Stomach (tissue), 9 donors: ENCODE results near the gene GSTA4. TPM values are rescaled to one million over a fixed set of nuclear protein-coding genes. Genes with fewer than 3 reads are reported as not detected.
A peak's percentile ranks its signal among the peaks of the same experiment; 100 is the strongest.

Source experiments
- DNase-seq, 2 donors: peaks; one replicate each; pipeline versions ENCODE4 v3.0.0 to v3.0.0-alpha.2; 2013 to 2019
- H3K27ac ChIP-seq, 5 donors: fragments of 200-600 bp in 4 of 5; sonication (generic) in 4 of 5; one replicate each; pipeline ENCODE4 v1.5.1; 2013 to 2019; ENCODE audit warnings: mild to moderate bottlenecking in 1 of 5, moderate library complexity in 1 of 5
- H3K27me3 ChIP-seq, 3 donors: fragments of 200-600 bp; sonication (generic); one replicate each; pipeline ENCODE4 v1.5.1; 2017 to 2019; ENCODE audit warnings: mixed run types in 1 of 3
- H3K36me3 ChIP-seq, 4 donors: fragments of 200-600 bp; sonication (generic); 1 replicate in 3 of 4; 2 replicates in 1 of 4; pipeline ENCODE4 v1.5.1; 2016 to 2019
- H3K4me1 ChIP-seq, 4 donors: fragments of 200-600 bp; sonication (generic); one replicate each; pipeline ENCODE4 v1.5.1; 2016 to 2019
- H3K4me3 ChIP-seq, 4 donors: fragments of 200-600 bp; sonication (generic) in 3 of 4; one replicate each; pipeline ENCODE4 v1.5.1; 2016 to 2019; ENCODE audit warnings: mild to moderate bottlenecking in 1 of 4
- H3K9me3 ChIP-seq, 4 donors: fragments of 200-600 bp; sonication (generic); one replicate each; pipeline ENCODE4 v1.5.1; 2016 to 2019
- CTCF ChIP-seq, 7 experiments: fragments of 450-650 bp in 4 of 7; fragments of 200-600 bp in 3 of 7; sonication (generic) in 3 of 7; IDR thresholded peaks; one replicate each; pipeline ENCODE4 v1.5.1; 2016 to 2019; ENCODE audit warnings: antibody characterized with exemption in 7 of 7, control low read depth in 2 of 7, mild to moderate bottlenecking in 1 of 7
- EP300 ChIP-seq: sonication (generic); formaldehyde crosslinking; IDR thresholded peaks from one replicate; pipeline ENCODE4 v1.6.1; 2017; ENCODE audit warnings: antibody characterized with exemption
- POLR2A ChIP-seq, 4 donors: fragments of 450-650 bp; IDR thresholded peaks; one replicate each; pipeline ENCODE4 v1.6.1; 2016; ENCODE audit warnings: antibody characterized with exemption in 4 of 4, control low read depth in 2 of 4, mild to moderate bottlenecking in 1 of 4, moderate library complexity in 1 of 4
- POLR2AphosphoS5 ChIP-seq, 3 donors: sonication (generic); formaldehyde crosslinking; IDR thresholded peaks; one replicate each; pipeline ENCODE4 v1.6.1; 2016; ENCODE audit warnings: antibody characterized with exemption in 3 of 3
- WGBS, 5 donors: extraction: QIAGEN DNeasy Blood & Tissue Kit in 3 of 5; methylation state at CpG; one replicate each; pipeline versions ENCODE4 v1.1.5 to v1.1.7; 2013 to 2018; 5-methylcytosine and 5-hydroxymethylcytosine counted together
- intact Hi-C: fragments of 100-400 bp; cut with DNase I; formaldehyde crosslinking; loops from one replicate; pipeline ENCODE4 v1.15.1; 2023; ENCODE audit warnings: low total_unique reads
- polyA plus RNA-seq, 3 donors: library from polyadenylated mRNA; stranded (reverse); fragments of 200-250 nt; gene quantifications; one replicate each; pipeline ENCODE4 v1.2.3, GENCODE V29; 2013
- total RNA-seq, 5 donors: library from RNA; depleted of rRNA; stranded (reverse); fragments of >200 nt; gene quantifications; one replicate each; pipeline versions ENCODE4 v1.1.0 to v1.2.3, GENCODE V29; 2014 to 2016
- donor health status: healthy with polysubstance abuse.
- donor health status: Bipolar disorder and iron deficiency.
- donor health status: healthy.

Gene GSTA4
- total and polyA plus RNA-seq, 8 donors = 5.2 to 105 (median 48.7) TPM

- peaks cover 2 to 61% (median 57%) of the 10 kb centered on the region in 4 donors for H3K36me3 ChIP-seq
- no peak overlapping the region for H3K27ac ChIP-seq
- no peak overlapping the region for H3K4me3 ChIP-seq
- 32 to 78% (median 47%) methylated on average over 1 of the region's 1 CpG for WGBS, 5 donors
- DNase-seq = peak in 1 of 2 donors; percentile 28
- no peaks in the 10 kb centered on the region for H3K4me1 ChIP-seq
- intact Hi-C loops = no loop called here
- no peaks in the 10 kb centered on the region for H3K27me3 ChIP-seq
- TF ChIP-seq CTCF (IDR thresholded peaks at IDR 0.05) (no peak), POLR2AphosphoS5 (IDR thresholded peaks at IDR 0.05) (no peak), POLR2A (IDR thresholded peaks at IDR 0.05) (no peak), EP300 (no peak)
- no peaks in the 10 kb centered on the region for H3K9me3 ChIP-seq
Measured at GRCh38 chr6:53023323-53023722, 28.2 kb upstream of the GSTA4 start.

- H3K36me3 ChIP-seq = peaks cover 16 to 61% (median 58%) of the 10 kb centered on the region in 4 donors
- 47 to 65% (median 55%) methylated on average over 3 of the region's 3 CpGs for WGBS, 5 donors
- no peaks in the 10 kb centered on the region for H3K4me1 ChIP-seq
- H3K9me3 ChIP-seq = no peaks in the 10 kb centered on the region
- no peak overlapping the region for H3K4me3 ChIP-seq
- no peaks in the 10 kb centered on the region for H3K27me3 ChIP-seq
- TF ChIP-seq CTCF (IDR thresholded peaks at IDR 0.05) = no peak
- TF ChIP-seq EP300 = no peak
- TF ChIP-seq POLR2A (IDR thresholded peaks at IDR 0.05) = no peak
- TF ChIP-seq POLR2AphosphoS5 (IDR thresholded peaks at IDR 0.05) = no peak
- DNase-seq = no peak
- H3K27ac ChIP-seq = no peak overlapping the region
- intact Hi-C loops = no loop called here
Measured at GRCh38 chr6:53020005-53020744, 25.1 kb upstream of the GSTA4 start.

- H3K9me3 ChIP-seq = no peaks in the 10 kb centered on the region
- H3K4me3 ChIP-seq = no peak overlapping the region
- peaks cover 0 to 9% (median 0%) of the 10 kb centered on the region in 4 donors for H3K4me1 ChIP-seq
- no peaks in the 10 kb centered on the region for H3K27me3 ChIP-seq
- WGBS, 5 donors = 93 to 100% (median 97%) methylated on average over 2 of the region's 2 CpGs
- peaks cover 19 to 68% (median 63%) of the 10 kb centered on the region in 4 donors for H3K36me3 ChIP-seq
- no peak overlapping the region for H3K27ac ChIP-seq
- TF ChIP-seq POLR2A (IDR thresholded peaks at IDR 0.05) (no peak), CTCF (IDR thresholded peaks at IDR 0.05) (no peak), POLR2AphosphoS5 (IDR thresholded peaks at IDR 0.05) (no peak), EP300 (no peak)
- intact Hi-C loops = no loop called here
- no peak for DNase-seq
Measured at GRCh38 chr6:53018446-53018845, 23.4 kb upstream of the GSTA4 start.

GRCh38 chr6:53015486-53015885 lies 20.4 kb upstream of the GSTA4 start:
- intact Hi-C loops = no loop called here
- H3K4me1 ChIP-seq = peaks cover 0 to 9% (median 0%) of the 10 kb centered on the region in 4 donors
- no peaks in the 10 kb centered on the region for H3K27me3 ChIP-seq
- H3K4me3 ChIP-seq = no peak overlapping the region
- TF ChIP-seq POLR2AphosphoS5 (IDR thresholded peaks at IDR 0.05) (no peak), POLR2A (IDR thresholded peaks at IDR 0.05) (no peak), EP300 (no peak), CTCF (IDR thresholded peaks at IDR 0.05) (no peak)
- no peaks in the 10 kb centered on the region for H3K9me3 ChIP-seq
- 88 to 100% (median 96%) methylated on average over 1 of the region's 1 CpG for WGBS, 5 donors
- no peak for DNase-seq
- H3K36me3 ChIP-seq = peaks cover 44 to 92% (median 84%) of the 10 kb centered on the region in 4 donors
- no peak overlapping the region for H3K27ac ChIP-seq
